GM12878 (cell line): ENCODE measurements around the gene SDK2. TPM values are rescaled to one million over a fixed set of nuclear protein-coding genes. Genes with fewer than 3 reads are reported as not detected.

Source experiments
- ATAC-seq: fragments of 200-7000 bp; cut with Tn5 transposase; 3 replicates; pipeline ENCODE4 v1.9.1; 2020; ENCODE audit warnings: mild to moderate bottlenecking, moderate library complexity
- BruUV-seq: library from RNA; stranded (reverse); fragments of 400-500 nt; replicated peaks from 2 replicates; lab custom pipeline; 2021; lab: Mats Ljungman, UMichigan
- CTCF ChIA-PET: fragments of 300-600 bp; sonication (Branson Sonifier 250); formaldehyde crosslinking; extraction: SDS; loops from one replicate; lab custom pipeline; 2021; ENCODE audit warnings: inconsistent platforms; lab: Yijun Ruan, JAX
- POLR2A ChIA-PET: fragments of 350-600 bp; formaldehyde crosslinking; extraction: SDS; loops from one replicate; lab custom pipeline; 2021; ENCODE audit warnings: inconsistent platforms; lab: Charles Lee
- RAD21 ChIA-PET: fragments of 300-600 bp; sonication (Branson Sonifier 250); formaldehyde crosslinking; loops from one replicate; lab custom pipeline; 2023; ENCODE audit warnings: antibody characterized with exemption; ENCODE audit not compliant: unreplicated experiment; lab: Charles Lee
- SMC1A ChIA-PET: fragments of 300-600 bp; sonication (Branson Sonifier 250); formaldehyde crosslinking; loops from one replicate; lab custom pipeline; 2023; ENCODE audit not compliant: unreplicated experiment, uncharacterized antibody; lab: Charles Lee
- DNase-seq: peaks from one replicate; pipeline ENCODE4 v3.0.0-alpha.2; 2011; ENCODE audit warnings: low read depth, low spot score
- FAIRE-seq: peaks from 3 replicates; lab custom pipeline; 2011; peaks lifted over from hg19 to GRCh38; lab: Jason Lieb, UNC
- H2AFZ ChIP-seq: 2 replicates; pipeline ENCODE4 v1.6.0; 2011; ENCODE audit warnings: low read depth, low read length, control low read depth; ENCODE audit not compliant: control insufficient read depth
- H3K27ac ChIP-seq: 2 replicates; pipeline ENCODE4 v1.5.1; 2011; ENCODE audit warnings: control low read depth; ENCODE audit not compliant: control insufficient read depth, insufficient read depth
- H3K27me3 ChIP-seq, 2 experiments: replicated peaks in 1 of 2; 2 replicates each; pipeline versions ENCODE4 v1.6.0 to v1.6.1; 2011; ENCODE audit warnings: low read length in 1 of 2; ENCODE audit not compliant: control insufficient read depth in 2 of 2, insufficient read depth in 2 of 2
- H3K36me3 ChIP-seq, 2 experiments: 2 replicates each; pipeline ENCODE4 v1.5.1; 2011; ENCODE audit warnings: low read length in 1 of 2; ENCODE audit not compliant: control insufficient read depth in 2 of 2, insufficient read depth in 2 of 2
- H3K4me1 ChIP-seq: 2 replicates; pipeline ENCODE4 v1.6.1; 2011; ENCODE audit warnings: mild to moderate bottlenecking, low read length, moderate library complexity, mixed read lengths; ENCODE audit not compliant: control insufficient read depth, insufficient read depth
- H3K4me2 ChIP-seq: 2 replicates; pipeline ENCODE4 v1.6.0; 2011; ENCODE audit warnings: control low read depth; ENCODE audit not compliant: control insufficient read depth, insufficient read depth
- H3K4me3 ChIP-seq: fragments of 200-600 bp; sonication (generic); 2 replicates; pipeline ENCODE4 v1.5.1; 2016
- H3K79me2 ChIP-seq: 2 replicates; pipeline ENCODE4 v1.6.0; 2011; ENCODE audit warnings: low read length; ENCODE audit not compliant: control insufficient read depth, insufficient read depth
- H3K9ac ChIP-seq: 2 replicates; pipeline ENCODE4 v1.8.0; 2011; ENCODE audit warnings: low read length, control low read depth, mixed read lengths; ENCODE audit not compliant: control insufficient read depth, insufficient read depth
- H3K9me3 ChIP-seq: replicated peaks from 3 replicates; pipeline ENCODE4 v1.5.1; 2011; ENCODE audit warnings: mild to moderate bottlenecking, low read length; ENCODE audit not compliant: control insufficient read depth, insufficient read depth
- H4K20me1 ChIP-seq: 2 replicates; pipeline ENCODE4 v1.6.0; 2011; ENCODE audit not compliant: control insufficient read depth, insufficient read depth
- ETV6 ChIP-seq, 2 experiments: fragments of 450-650 bp in 1 of 2; IDR thresholded peaks in 1 of 2; conservative IDR thresholded peaks in 1 of 2; 2 replicates each; pipeline ENCODE4 v1.6.1; 2014; ENCODE audit warnings: antibody characterized with exemption in 1 of 2, borderline replicate concordance in 1 of 2, low read depth in 1 of 2, mild to moderate bottlenecking in 1 of 2, moderate library complexity in 1 of 2
- NBN ChIP-seq: fragments of 450-650 bp; IDR thresholded peaks from 2 replicates; pipeline ENCODE4 v1.6.1; 2016
- NFXL1 ChIP-seq: fragments of 450-650 bp; IDR thresholded peaks from 2 replicates; pipeline ENCODE4 v1.6.1; 2017; ENCODE audit warnings: antibody characterized with exemption, mild to moderate bottlenecking, borderline replicate concordance
- RAD21 ChIP-seq: IDR thresholded peaks from 2 replicates; pipeline ENCODE4 v1.6.1; 2011; ENCODE audit warnings: mild to moderate bottlenecking, low read depth, low read length, moderate library complexity; ENCODE audit not compliant: insufficient read depth
- SMAD1 ChIP-seq: fragments of 450-650 bp; IDR thresholded peaks from 2 replicates; pipeline ENCODE4 v1.6.1; 2018; ENCODE audit warnings: mild to moderate bottlenecking, low read depth; ENCODE audit not compliant: partially characterized antibody
- SMARCA5 ChIP-seq: fragments of 450-650 bp; IDR thresholded peaks from 2 replicates; pipeline ENCODE4 v1.6.1; 2017; ENCODE audit warnings: mild to moderate bottlenecking
- SRF ChIP-seq, 2 experiments: IDR thresholded peaks; 2 replicates each; pipeline ENCODE4 v1.6.1; 2011; ENCODE audit warnings: low read depth in 2 of 2, low read length in 2 of 2, mild to moderate bottlenecking in 1 of 2, moderate library complexity in 1 of 2
- WGBS: methylation state at CpG from one replicate; pipeline ENCODE4 v1.1.6; 2016; ENCODE audit warnings: low lambda C conversion rate; ENCODE audit not compliant: insufficient replicate concordance, insufficient coverage; ENCODE audit errors: missing lambda C conversion rate; 5-methylcytosine and 5-hydroxymethylcytosine counted together
- in situ Hi-C: fragments of 300-500 bp; cut with MboI; formaldehyde crosslinking; loops from 9 replicates; pipeline ENCODE4 v1.14.3; 2018; ENCODE audit warnings: mixed read lengths
- intact Hi-C: fragments of 100-400 bp; cut with micrococcal nuclease; formaldehyde crosslinking; loops from one replicate; pipeline ENCODE4 v1.14.2; 2022; ENCODE audit not compliant: unreplicated experiment
- polyA plus RNA-seq, 11 experiments: library from polyadenylated mRNA; depleted of rRNA in 4 of 11; unstranded in 6 of 11; stranded (reverse) in 5 of 11; fragments of >200 nt; fragmentation: Nextera tagmentation in 4 of 11; fragmentation: Illumina TruSeq in 1 of 11; extraction: Ambion mirVana in 4 of 11; extraction: Trizol in 1 of 11; gene quantifications; 1 replicate in 1 of 11; 2 replicates in 10 of 11; pipeline versions ENCODE4 v1.2.1 to v1.2.3, GENCODE V29; 2011 to 2016; ENCODE audit warnings: inconsistent platforms in 2 of 11, missing spikeins in 2 of 11, low read depth in 1 of 11
- total RNA-seq, 4 experiments: library from RNA; depleted of rRNA in 3 of 4; stranded (reverse); fragments of >200 nt in 3 of 4; fragmentation: Illumina TruSeq in 1 of 4; extraction: Trizol in 1 of 4; gene quantifications; 2 replicates each; pipeline versions ENCODE4 v1.2.1 to v1.2.3, GENCODE V29; 2013 to 2021
- TF ChIP-seq, protein P1 (sequence below): fragments of 450-650 bp; IDR thresholded peaks from 2 replicates; pipeline ENCODE4 v1.6.1; 2016; ENCODE audit warnings: mild to moderate bottlenecking
- TF ChIP-seq, protein P2 (sequence below): fragments of 450-650 bp; IDR thresholded peaks from 2 replicates; pipeline ENCODE4 v1.6.1; 2017; ENCODE audit warnings: mild to moderate bottlenecking, moderate library complexity
- TF ChIP-seq, protein P3 (sequence below): fragments of 450-650 bp; IDR thresholded peaks from 2 replicates; pipeline ENCODE4 v1.6.1; 2017; ENCODE audit warnings: low read depth, mild to moderate bottlenecking, moderate library complexity
- TF ChIP-seq, protein P4 (sequence below): IDR thresholded peaks from 2 replicates; pipeline ENCODE4 v1.6.1; 2011; ENCODE audit warnings: low read depth, mild to moderate bottlenecking, low read length, moderate library complexity, borderline replicate concordance; ENCODE audit errors: extremely low read depth
- TF ChIP-seq, protein P5 (sequence below), 3 experiments: IDR thresholded peaks in 2 of 3; conservative IDR thresholded peaks in 1 of 3; 2 replicates each; pipeline ENCODE4 v1.5.1; 2011; ENCODE audit warnings: low read depth in 3 of 3, low read length in 3 of 3, mild to moderate bottlenecking in 3 of 3, control low read depth in 2 of 3, moderate library complexity in 2 of 3, inconsistent platforms in 1 of 3, mixed read lengths in 1 of 3; ENCODE audit not compliant: control insufficient read depth in 2 of 3, insufficient read depth in 1 of 3; ENCODE audit errors: extremely low read depth in 1 of 3

SDK2 gene
- total and polyA plus RNA-seq, 10 of the 15 experiments (the other 5 are each of a cell fraction or from before 2014, with no cell fraction given): 0.03 to 0.08 (median 0.03) TPM; not detected in 7

DNA sequence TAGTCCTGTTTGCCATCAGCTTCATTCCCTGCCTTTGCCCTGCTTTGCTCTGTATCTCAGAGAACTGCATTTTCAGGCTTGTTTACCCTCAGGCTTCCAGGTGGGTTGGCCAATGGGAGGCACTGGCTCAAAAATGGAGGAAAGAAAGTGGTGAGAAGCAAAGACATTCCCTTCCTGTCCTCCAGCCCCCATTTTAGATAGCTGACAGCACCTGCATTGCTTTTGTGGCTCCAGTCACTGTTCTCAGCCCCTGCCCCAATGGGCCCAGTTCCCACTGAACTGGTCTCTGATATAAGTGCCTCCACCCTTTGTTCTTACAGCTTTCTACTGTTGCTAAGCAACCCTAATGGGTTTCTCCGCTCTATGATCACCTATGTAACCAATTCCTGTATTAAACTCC is 19.4 kb upstream of the SDK2 start (continued):
- TF ChIP-seq, protein P1, sequence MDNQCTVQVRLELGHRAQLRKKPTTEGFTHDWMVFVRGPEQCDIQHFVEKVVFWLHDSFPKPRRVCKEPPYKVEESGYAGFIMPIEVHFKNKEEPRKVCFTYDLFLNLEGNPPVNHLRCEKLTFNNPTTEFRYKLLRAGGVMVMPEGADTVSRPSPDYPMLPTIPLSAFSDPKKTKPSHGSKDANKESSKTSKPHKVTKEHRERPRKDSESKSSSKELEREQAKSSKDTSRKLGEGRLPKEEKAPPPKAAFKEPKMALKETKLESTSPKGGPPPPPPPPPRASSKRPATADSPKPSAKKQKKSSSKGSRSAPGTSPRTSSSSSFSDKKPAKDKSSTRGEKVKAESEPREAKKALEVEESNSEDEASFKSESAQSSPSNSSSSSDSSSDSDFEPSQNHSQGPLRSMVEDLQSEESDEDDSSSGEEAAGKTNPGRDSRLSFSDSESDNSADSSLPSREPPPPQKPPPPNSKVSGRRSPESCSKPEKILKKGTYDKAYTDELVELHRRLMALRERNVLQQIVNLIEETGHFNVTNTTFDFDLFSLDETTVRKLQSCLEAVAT: no peak
- TF ChIP-seq NBN: no peak
- TF ChIP-seq, protein P2, sequence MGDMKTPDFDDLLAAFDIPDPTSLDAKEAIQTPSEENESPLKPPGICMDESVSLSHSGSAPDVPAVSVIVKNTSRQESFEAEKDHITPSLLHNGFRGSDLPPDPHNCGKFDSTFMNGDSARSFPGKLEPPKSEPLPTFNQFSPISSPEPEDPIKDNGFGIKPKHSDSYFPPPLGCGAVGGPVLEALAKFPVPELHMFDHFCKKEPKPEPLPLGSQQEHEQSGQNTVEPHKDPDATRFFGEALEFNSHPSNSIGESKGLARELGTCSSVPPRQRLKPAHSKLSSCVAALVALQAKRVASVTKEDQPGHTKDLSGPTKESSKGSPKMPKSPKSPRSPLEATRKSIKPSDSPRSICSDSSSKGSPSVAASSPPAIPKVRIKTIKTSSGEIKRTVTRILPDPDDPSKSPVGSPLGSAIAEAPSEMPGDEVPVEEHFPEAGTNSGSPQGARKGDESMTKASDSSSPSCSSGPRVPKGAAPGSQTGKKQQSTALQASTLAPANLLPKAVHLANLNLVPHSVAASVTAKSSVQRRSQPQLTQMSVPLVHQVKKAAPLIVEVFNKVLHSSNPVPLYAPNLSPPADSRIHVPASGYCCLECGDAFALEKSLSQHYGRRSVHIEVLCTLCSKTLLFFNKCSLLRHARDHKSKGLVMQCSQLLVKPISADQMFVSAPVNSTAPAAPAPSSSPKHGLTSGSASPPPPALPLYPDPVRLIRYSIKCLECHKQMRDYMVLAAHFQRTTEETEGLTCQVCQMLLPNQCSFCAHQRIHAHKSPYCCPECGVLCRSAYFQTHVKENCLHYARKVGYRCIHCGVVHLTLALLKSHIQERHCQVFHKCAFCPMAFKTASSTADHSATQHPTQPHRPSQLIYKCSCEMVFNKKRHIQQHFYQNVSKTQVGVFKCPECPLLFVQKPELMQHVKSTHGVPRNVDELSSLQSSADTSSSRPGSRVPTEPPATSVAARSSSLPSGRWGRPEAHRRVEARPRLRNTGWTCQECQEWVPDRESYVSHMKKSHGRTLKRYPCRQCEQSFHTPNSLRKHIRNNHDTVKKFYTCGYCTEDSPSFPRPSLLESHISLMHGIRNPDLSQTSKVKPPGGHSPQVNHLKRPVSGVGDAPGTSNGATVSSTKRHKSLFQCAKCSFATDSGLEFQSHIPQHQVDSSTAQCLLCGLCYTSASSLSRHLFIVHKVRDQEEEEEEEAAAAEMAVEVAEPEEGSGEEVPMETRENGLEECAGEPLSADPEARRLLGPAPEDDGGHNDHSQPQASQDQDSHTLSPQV: no peak

DNA sequence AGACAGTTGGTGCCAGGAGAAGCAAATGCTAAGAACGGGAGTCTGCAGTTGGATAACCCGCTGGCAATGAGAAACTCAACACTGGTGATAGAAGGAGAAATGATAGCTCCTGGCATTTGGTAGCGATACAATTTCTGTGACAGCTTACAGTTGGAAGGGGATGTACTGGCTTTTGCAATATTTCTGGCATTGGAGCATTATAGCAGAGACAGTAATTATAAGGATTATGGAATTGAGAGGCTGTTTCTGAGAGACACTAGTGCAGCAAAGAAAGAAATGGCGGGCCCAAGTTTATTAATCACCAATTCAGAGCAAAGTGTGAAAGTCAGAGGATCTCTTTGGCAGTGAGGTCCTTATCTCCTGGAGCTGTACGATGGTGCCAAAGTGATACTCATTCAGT is 16.1 kb upstream of the SDK2 start:
- H3K4me2 ChIP-seq: no peak overlapping the region
- H4K20me1 ChIP-seq: no peaks in the 10 kb centered on the region
- in situ Hi-C loops (no loop called here), intact Hi-C loops (no loop called here)
- ChIA-PET CTCF (no interaction called here), POLR2A (no interaction called here), SMC1A (interaction anchor here (0.6 kb wide), 1 partner anchor 26 kb away, joined by 3 read pairs; no protein-coding TSS in a partner anchor), RAD21 (no interaction called here)
- no peaks in the 10 kb centered on the region for H3K36me3 ChIP-seq
- no peaks in the 10 kb centered on the region for H3K9me3 ChIP-seq
- no peak overlapping the region for H3K27ac ChIP-seq
- no peaks in the 10 kb centered on the region for H3K79me2 ChIP-seq
- no TSS peak for BruUV-seq
- H3K4me1 ChIP-seq: no peaks in the 10 kb centered on the region
- no peak for FAIRE-seq
- ATAC-seq: no peak
- no peak overlapping the region for H3K9ac ChIP-seq
- no peak overlapping the region for H2AFZ ChIP-seq
- no peak overlapping the region for H3K4me3 ChIP-seq
- H3K27me3 ChIP-seq: no peaks in the 10 kb centered on the region; a peak in 1 of 4 replicates
- WGBS: 48% methylated on average over 5 of the region's 5 CpGs
- DNase-seq: no peak
- TF ChIP-seq, protein P3, sequence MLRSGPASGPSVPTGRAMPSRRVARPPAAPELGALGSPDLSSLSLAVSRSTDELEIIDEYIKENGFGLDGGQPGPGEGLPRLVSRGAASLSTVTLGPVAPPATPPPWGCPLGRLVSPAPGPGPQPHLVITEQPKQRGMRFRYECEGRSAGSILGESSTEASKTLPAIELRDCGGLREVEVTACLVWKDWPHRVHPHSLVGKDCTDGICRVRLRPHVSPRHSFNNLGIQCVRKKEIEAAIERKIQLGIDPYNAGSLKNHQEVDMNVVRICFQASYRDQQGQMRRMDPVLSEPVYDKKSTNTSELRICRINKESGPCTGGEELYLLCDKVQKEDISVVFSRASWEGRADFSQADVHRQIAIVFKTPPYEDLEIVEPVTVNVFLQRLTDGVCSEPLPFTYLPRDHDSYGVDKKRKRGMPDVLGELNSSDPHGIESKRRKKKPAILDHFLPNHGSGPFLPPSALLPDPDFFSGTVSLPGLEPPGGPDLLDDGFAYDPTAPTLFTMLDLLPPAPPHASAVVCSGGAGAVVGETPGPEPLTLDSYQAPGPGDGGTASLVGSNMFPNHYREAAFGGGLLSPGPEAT: no peak
- no peak for TF ChIP-seq RAD21
- no peak for TF ChIP-seq SMARCA5
- no peak for TF ChIP-seq SRF (IDR thresholded peaks at IDR 0.05; ENCODE audit: low read depth in 2 of 2, low read length in 2 of 2)
- no peak for TF ChIP-seq NFXL1
- no peak for TF ChIP-seq SMAD1
- TF ChIP-seq, protein P4, sequence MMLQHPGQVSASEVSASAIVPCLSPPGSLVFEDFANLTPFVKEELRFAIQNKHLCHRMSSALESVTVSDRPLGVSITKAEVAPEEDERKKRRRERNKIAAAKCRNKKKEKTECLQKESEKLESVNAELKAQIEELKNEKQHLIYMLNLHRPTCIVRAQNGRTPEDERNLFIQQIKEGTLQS: no peak
- TF ChIP-seq, protein P5, sequence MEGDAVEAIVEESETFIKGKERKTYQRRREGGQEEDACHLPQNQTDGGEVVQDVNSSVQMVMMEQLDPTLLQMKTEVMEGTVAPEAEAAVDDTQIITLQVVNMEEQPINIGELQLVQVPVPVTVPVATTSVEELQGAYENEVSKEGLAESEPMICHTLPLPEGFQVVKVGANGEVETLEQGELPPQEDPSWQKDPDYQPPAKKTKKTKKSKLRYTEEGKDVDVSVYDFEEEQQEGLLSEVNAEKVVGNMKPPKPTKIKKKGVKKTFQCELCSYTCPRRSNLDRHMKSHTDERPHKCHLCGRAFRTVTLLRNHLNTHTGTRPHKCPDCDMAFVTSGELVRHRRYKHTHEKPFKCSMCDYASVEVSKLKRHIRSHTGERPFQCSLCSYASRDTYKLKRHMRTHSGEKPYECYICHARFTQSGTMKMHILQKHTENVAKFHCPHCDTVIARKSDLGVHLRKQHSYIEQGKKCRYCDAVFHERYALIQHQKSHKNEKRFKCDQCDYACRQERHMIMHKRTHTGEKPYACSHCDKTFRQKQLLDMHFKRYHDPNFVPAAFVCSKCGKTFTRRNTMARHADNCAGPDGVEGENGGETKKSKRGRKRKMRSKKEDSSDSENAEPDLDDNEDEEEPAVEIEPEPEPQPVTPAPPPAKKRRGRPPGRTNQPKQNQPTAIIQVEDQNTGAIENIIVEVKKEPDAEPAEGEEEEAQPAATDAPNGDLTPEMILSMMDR (IDR thresholded peaks at IDR 0.05 in 2 of 3, conservative IDR thresholded peaks at IDR 0.05 in 1 of 3; ENCODE audit: control insufficient read depth in 2 of 3, extremely low read depth in 1 of 3, insufficient read depth in 1 of 3, low read depth in 3 of 3, low read length in 3 of 3): no peak
- no peak for TF ChIP-seq ETV6 (conservative IDR thresholded peaks at IDR 0.05 in 1 of 2, IDR thresholded peaks at IDR 0.05 in 1 of 2; ENCODE audit: borderline replicate concordance in 1 of 2, low read depth in 1 of 2)
